HG03060 (cell line): Measurements from ENCODE around the gene RIMS1.

Experiments
- ATAC-seq: cut with Tn5 transposase; IDR thresholded peaks from one replicate; pipeline ENCODE4 v1.9.1; 2021; ENCODE audit warnings: low read depth, moderate number of reproducible peaks; ENCODE audit not compliant: unreplicated experiment

Gene RIMS1

GRCh38 chr6:72216222-72217068, 330.1 kb downstream of the RIMS1 start:
- no peak for ATAC-seq

- no peak for ATAC-seq
These were observed 331.3 kb downstream of the RIMS1 start for GRCh38 chr6:72217626-72218025.

DNA sequence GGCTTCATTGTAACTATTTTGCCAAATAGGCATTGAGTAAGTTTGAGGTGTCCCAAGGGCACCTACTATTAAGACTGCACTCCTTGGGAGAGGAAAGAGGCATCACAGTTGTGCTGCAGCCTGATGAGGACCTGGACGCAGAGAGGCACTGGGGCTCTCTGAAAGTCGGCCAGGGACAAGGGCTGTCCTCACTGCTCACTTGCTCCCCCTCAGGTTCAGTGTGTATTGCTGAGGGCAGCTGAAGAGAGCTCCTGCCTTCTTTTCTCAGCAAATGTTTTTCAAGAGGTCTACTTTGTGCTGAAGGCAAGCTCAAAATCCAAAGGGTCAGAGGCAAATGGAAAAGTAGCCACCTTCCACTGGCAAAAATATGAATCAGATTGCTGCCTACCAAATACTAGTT, 331.8 kb downstream of the RIMS1 start:
- ATAC-seq, result peak; percentile 43

DNA sequence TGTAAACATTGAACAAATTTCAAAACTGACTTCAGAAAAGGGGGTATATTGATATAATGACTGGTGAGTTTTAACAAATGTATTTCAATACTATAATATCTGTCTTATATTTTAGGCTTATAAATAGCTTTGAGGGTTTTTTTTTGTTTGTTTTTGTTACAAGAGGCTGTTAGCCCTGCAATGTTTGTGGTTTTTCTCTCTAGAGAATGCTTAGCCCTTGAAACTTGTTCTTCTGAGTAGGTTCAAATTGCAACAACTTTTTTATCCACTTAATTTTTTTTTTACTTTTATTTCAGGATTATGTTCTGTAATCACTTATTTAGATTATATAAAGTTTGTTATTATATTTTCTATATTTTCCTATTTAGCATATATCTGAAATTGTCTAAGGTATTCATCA, 333.2 kb downstream of the RIMS1 start:
- no peak for ATAC-seq

DNA sequence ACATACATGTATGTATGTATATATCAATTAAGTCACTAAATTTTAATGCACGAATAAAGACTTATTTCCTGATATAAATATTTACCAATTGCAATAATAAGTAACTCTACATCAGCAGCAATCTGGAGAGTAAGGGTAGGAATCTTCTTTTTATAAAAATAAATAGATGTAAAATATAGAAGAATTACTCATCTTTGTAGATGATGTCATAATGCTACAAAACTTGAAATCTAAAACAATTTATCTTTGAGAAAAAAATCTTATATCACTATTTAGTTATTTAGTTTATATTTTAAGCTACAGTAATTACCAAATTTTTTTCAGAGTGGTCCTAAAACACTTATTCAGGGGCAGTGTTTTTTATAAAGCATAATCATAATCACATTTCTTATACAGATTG, 351.7 kb downstream of the RIMS1 start:
- no peak for ATAC-seq

- no peak for ATAC-seq
These were observed 352.6 kb downstream of the RIMS1 start for GRCh38 chr6:72238900-72239299.

- no peak for ATAC-seq
These were observed 359.2 kb downstream of the RIMS1 start for GRCh38 chr6:72245565-72245964.

DNA sequence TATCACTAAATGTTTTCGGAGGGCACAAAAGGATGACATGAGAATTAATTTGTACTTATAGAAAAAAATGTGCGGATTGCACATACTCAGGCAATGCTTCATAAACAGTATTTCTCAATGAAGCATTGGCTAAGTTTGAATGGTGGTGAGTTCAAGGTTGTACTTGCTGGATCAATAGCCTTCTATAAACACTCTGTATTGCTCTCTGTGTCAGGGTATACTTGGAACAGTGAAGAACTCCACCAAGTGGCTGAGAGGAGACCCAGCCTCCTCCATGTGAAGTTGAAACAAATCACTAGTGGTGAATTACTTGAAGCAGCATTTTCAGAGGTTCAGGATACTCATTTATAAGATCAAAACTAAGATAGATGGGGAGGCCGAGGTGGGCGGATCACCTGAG, 360.6 kb downstream of the RIMS1 start:
- no peak for ATAC-seq

DNA sequence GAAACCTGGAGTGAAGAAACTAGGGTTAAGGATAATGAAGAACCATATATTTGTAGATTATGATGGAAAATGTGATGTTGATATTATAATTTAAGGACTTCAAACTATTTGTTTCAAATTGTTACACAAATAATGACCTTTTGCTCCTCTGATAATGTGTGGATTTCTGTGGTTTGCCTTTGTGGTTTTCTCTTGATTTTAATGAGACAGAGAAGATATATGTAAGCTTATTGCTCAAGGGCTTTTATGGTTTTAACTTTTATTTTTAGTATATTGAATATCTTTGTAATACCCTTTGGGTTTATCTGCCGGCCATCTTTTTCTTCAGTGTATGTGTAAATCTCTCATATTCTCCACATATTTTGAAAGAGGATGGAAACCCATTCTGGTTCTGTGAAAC, 362.3 kb downstream of the RIMS1 start:
- no peak for ATAC-seq

DNA sequence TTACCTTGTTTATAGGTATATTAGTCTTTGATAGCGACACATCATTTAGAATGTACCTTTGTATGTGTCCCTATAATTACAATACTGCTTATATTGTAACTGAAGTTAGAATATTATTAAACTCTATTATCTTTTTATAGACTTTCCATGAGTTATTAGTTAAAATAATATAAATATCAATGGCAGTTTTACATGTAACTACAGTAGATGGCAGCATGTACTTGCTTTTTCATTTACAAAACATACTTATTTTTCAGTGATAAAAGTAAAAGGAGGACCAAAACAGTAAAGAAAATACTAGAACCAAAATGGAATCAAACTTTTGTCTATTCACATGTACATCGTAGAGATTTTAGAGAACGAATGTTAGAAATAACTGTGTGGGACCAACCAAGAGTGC, 364.3 kb downstream of the RIMS1 start:
- no peak for ATAC-seq

- no peak for ATAC-seq
These were observed 374.1 kb downstream of the RIMS1 start for GRCh38 chr6:72260489-72260888.

- ATAC-seq, result no peak
These were observed 375.2 kb downstream of the RIMS1 start for GRCh38 chr6:72261554-72261953.

DNA sequence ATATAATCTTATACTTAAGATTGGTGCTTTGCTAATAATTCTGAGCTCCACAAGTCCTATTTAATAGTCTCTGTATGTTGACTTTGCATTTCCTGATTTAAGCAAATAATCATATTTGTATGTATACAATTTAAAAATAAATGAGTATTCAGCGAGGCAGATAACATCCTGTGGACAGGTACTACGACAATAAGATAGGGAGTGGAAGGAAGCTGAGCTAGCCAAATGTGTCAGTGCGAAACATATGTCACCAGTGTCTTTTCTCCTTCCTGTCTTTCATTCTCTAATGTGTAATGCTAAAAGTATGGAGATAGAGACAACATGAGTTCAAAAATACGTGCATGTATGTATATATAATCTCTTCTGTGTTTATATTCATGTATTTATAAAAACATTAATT, 375.9 kb downstream of the RIMS1 start:
- ATAC-seq, result no peak

DNA sequence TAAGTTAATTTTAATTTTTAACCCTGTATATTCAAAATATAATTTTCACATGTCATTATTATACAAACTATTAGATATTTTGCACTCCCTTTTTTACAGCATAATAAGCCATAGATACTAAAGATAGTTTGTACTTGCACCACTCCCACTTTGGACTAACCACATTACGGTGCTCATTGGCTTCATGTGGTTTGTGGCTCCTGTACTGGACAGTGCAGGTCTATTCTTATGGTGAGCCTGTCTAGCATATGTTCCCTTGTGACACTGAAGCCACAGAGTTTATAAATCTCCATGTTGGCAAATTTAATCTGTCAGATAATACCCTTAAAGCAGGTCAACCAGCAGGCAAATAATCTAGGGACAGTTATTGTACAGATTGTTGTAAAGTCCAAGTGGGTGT, 381.1 kb downstream of the RIMS1 start:
- ATAC-seq, result no peak

DNA sequence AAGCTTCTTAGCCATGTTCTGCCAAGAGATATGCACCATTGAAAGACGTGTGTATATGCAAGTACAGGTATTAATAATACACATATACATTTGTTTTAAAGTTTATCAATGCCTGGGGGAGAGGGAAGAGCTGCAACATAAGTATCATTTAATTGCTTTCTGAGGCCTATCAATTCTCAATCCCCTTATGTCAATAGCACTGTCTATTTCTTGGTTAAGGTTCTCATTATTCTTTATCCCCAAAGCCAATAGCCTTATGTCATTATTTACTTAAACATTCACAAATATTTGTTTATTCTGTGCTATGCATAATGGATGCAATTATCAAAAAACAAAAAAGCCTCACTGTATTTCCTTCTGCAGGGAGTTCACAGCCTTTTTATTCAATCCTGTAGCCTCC, 385.2 kb downstream of the RIMS1 start:
- no peak for ATAC-seq

DNA sequence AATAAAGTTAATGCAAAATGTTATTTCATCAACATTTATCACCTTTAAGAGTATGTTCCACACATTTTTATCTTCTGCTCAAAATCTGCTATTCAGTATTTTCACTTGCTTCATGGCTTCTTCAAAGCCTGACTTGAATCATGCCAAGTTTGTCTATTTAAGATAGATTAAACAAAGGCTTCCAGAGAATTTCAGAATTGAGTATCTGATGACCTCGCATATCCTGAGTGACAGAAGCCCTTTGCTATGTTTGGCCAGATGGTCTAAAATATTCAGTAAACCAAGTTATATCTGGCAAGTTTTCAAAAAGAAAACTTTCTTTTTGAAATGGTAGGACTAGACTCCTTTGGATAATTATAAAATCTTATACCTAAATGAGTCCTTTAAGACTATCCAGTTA, 386.6 kb downstream of the RIMS1 start:
- no peak for ATAC-seq

- ATAC-seq, result no peak
These were observed 389.5 kb downstream of the RIMS1 start for GRCh38 chr6:72275888-72276287.

DNA sequence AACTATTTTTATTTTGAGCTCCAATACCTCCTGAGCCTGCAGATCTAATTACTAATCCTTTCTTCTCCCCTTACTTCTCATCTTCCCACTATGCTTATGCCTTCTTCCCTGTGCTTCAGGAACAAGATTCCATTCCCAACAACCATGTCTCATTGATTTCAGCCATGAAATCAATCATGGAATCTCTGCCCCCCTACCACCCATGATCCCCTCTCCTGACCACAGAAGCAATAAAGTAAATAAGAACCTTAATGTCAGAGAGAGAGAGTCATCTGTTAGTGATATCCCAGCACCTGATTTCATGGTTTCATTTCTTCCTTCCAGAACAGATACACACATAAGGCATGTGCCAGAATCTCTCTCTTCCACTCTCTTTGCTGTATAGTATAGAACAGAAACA, 395.9 kb downstream of the RIMS1 start:
- no peak for ATAC-seq

DNA sequence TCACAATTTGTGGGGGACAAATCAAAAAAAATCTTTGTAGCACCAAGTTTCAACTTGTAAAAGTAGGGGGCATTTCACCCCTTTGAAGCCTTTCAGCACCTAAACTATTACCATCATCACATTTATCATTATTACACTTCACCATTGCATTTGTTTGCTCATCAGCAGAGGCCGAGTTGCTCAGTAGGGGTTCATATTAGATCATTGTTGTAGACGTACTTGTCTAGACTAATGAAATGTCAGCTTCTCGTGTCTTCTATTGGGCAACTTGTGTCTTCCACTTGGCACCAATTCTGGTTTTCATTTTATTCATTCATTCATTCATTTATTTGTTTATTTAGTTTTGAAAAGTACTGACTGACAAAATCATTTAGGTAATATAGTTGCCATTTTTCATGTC, 397.2 kb downstream of the RIMS1 start:
- ATAC-seq, result no peak

GRCh38 chr6:72286911-72287311, 400.6 kb downstream of the RIMS1 start:
- ATAC-seq, result no peak

DNA sequence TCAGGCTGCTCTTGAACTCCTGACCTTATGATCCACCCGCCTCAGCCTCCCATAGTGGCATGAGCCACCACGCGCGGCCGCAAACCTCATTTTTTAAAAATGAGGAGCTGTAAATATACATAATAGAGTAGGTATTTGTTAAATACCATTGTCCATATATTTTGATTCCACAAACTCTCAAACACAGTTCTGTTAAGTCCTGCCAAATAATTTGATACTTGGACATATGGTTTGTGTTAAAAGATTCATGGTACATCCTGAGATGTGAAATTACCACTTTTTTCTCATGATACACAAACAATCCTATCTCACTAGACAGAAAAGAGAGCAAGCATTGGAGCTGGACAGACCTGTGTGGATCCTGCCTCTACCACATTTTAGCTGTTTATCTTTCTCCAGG, 401.5 kb downstream of the RIMS1 start:
- ATAC-seq, result no peak

DNA sequence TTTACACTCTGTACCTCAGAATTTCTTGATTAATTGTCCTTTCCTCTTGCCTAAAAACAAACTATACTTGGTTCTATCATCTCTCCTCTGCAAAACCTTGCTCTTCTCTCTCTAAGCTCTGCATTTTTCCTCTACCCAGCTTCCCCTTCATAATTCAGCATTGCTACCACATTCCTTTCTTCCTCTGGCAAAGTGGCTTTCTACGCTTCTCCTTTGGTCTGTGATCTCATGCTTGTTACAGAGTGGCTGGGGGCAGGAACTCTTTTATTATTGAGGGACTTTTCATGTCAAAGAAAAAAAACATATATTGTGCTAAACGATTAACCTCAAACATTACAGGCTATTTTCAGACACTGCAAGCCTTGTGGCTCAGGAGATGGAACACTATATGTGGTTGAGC, 402.2 kb downstream of the RIMS1 start:
- no peak for ATAC-seq

- no peak for ATAC-seq
These were observed 404.3 kb downstream of the RIMS1 start for GRCh38 chr6:72290620-72291019.
